Activated CD8-positive, alpha-beta memory T cell treated with anti-CD3 and anti-CD28 coated beads, Interleukin-2, amount 50 U/mL, for 48 hours (primary cell): ENCODE data around the gene EYS.

Experiments used
- DNase-seq: peaks from one replicate; pipeline ENCODE4 v3.0.0-alpha.2; 2020

EYS gene

GRCh38 chr6:65707126-65707826 lies at the start of gene EYS:
EYS (minus strand) TSS chr6:65707226; CDS start chr6:65495410, 211,816 bp downstream.
- no peak for DNase-seq

GRCh38 chr6:65746302-65746701 lies 39.3 kb upstream of the EYS start:
- DNase-seq = no peak

GRCh38 chr6:65745614-65746013 lies 38.6 kb upstream of the EYS start:
- no peak for DNase-seq

GRCh38 chr6:65728879-65729479 lies 22.0 kb upstream of the EYS start:
- DNase-seq = no peak

GRCh38 chr6:65719101-65719500 lies 12.1 kb upstream of the EYS start:
- DNase-seq = no peak

GRCh38 chr6:65711531-65711930 lies 4.5 kb upstream of the EYS start:
- no peak for DNase-seq

GRCh38 chr6:65709099-65709830 lies 2.2 kb upstream of the EYS start:
- no peak for DNase-seq

- no peak for DNase-seq
Measured at GRCh38 chr6:65708162-65708561, 1.1 kb upstream of the EYS start.

GRCh38 chr6:65706436-65706835 lies 590 bp downstream of the EYS start:
- no peak for DNase-seq

- DNase-seq = no peak
Measured at GRCh38 chr6:65701325-65701724, 5.7 kb downstream of the EYS start.

- DNase-seq = no peak
Measured at GRCh38 chr6:65700561-65700960, 6.5 kb downstream of the EYS start.

- DNase-seq = no peak
Measured at GRCh38 chr6:65692109-65692508, 14.9 kb downstream of the EYS start.

- DNase-seq = no peak
Measured at GRCh38 chr6:65680232-65680631, 26.8 kb downstream of the EYS start.

- no peak for DNase-seq
Measured at GRCh38 chr6:65671922-65672321, 35.1 kb downstream of the EYS start.

GRCh38 chr6:65667916-65668656 lies 38.9 kb downstream of the EYS start:
- no peak for DNase-seq

GRCh38 chr6:65650086-65650485 lies 56.9 kb downstream of the EYS start:
- no peak for DNase-seq

GRCh38 chr6:65649392-65649791 lies 57.6 kb downstream of the EYS start:
- DNase-seq = no peak

GRCh38 chr6:65646544-65646943 lies 60.5 kb downstream of the EYS start:
- no peak for DNase-seq

GRCh38 chr6:65642776-65643175 lies 64.2 kb downstream of the EYS start:
- no peak for DNase-seq

GRCh38 chr6:65638047-65638831 lies 68.8 kb downstream of the EYS start:
- DNase-seq = no peak

- no peak for DNase-seq
Measured at GRCh38 chr6:65637289-65638046, 69.6 kb downstream of the EYS start.

- no peak for DNase-seq
Measured at GRCh38 chr6:65633501-65633900, 73.5 kb downstream of the EYS start.
